HepG2 (cell line): ENCODE measurements around the gene CDKN1C. TPM values are rescaled to one million over a fixed set of nuclear protein-coding genes. Genes with fewer than 3 reads are reported as not detected.

Experiments
- BRCA1 ChIP-seq: sonication (generic); formaldehyde crosslinking; IDR thresholded peaks from 2 replicates; pipeline ENCODE4 v1.4.0; 2020; ENCODE audit warnings: missing genetic modification reagents
- HOXA9 ChIP-seq: sonication (generic); formaldehyde crosslinking; IDR thresholded peaks from 2 replicates; pipeline ENCODE4 v1.8.1; 2022; ENCODE audit warnings: missing genetic modification reagents, mild to moderate bottlenecking, moderate library complexity, borderline replicate concordance
- MTA3 ChIP-seq: sonication (generic); formaldehyde crosslinking; IDR thresholded peaks from 2 replicates; pipeline ENCODE4 v1.4.0; 2020; ENCODE audit warnings: missing genetic modification reagents
- MYC ChIP-seq: sonication (generic); formaldehyde crosslinking; IDR thresholded peaks from 2 replicates; pipeline ENCODE4 v1.9.0; 2021; ENCODE audit warnings: missing genetic modification reagents, borderline replicate concordance
- NCOA2 ChIP-seq: sonication (generic); formaldehyde crosslinking; IDR thresholded peaks from 2 replicates; pipeline ENCODE4 v1.8.0; 2022; ENCODE audit warnings: inconsistent platforms
- NFKB2 ChIP-seq: sonication (generic); formaldehyde crosslinking; IDR thresholded peaks from 2 replicates; pipeline ENCODE4 v1.4.0; 2020; ENCODE audit warnings: missing genetic modification reagents, borderline replicate concordance
- SIN3B ChIP-seq: fragments of 150-350 bp; IDR thresholded peaks from 2 replicates; pipeline ENCODE4 v1.6.1; 2014; ENCODE audit warnings: low read length
- SMARCC2 ChIP-seq: fragments of 450-650 bp; IDR thresholded peaks from 2 replicates; pipeline ENCODE4 v1.6.1; 2017; ENCODE audit warnings: antibody characterized with exemption, mild to moderate bottlenecking
- SP4 ChIP-seq: sonication (generic); formaldehyde crosslinking; IDR thresholded peaks from 2 replicates; pipeline ENCODE4 v1.8.1; 2023; ENCODE audit warnings: mild to moderate bottlenecking, missing genetic modification reagents
- TMF1 ChIP-seq: sonication (generic); formaldehyde crosslinking; IDR thresholded peaks from 2 replicates; pipeline ENCODE4 v1.8.1; 2022; ENCODE audit warnings: low read depth, missing genetic modification reagents
- ZBTB7B ChIP-seq: sonication (generic); formaldehyde crosslinking; IDR thresholded peaks from 2 replicates; pipeline ENCODE4 v1.4.0; 2020; ENCODE audit warnings: missing genetic modification reagents
- ZMAT3 ChIP-seq: sonication (generic); formaldehyde crosslinking; conservative IDR thresholded peaks from 2 replicates; pipeline ENCODE4 v1.7.0; 2021; ENCODE audit warnings: missing genetic modification reagents
- ZNF224 ChIP-seq: sonication (generic); formaldehyde crosslinking; IDR thresholded peaks from 2 replicates; pipeline ENCODE4 v1.5.0; 2020; ENCODE audit warnings: mild to moderate bottlenecking, missing genetic modification reagents
- ZNF317 ChIP-seq: sonication (generic); formaldehyde crosslinking; IDR thresholded peaks from 2 replicates; pipeline ENCODE4 v1.5.0; 2020; ENCODE audit warnings: mild to moderate bottlenecking, missing genetic modification reagents
- ZNF543 ChIP-seq: sonication (generic); formaldehyde crosslinking; IDR thresholded peaks from 2 replicates; pipeline ENCODE4 v1.4.0; 2020; ENCODE audit warnings: mild to moderate bottlenecking, missing genetic modification reagents
- ZNF577 ChIP-seq: sonication (generic); formaldehyde crosslinking; IDR thresholded peaks from 2 replicates; pipeline ENCODE4 v1.4.0; 2020; ENCODE audit warnings: mild to moderate bottlenecking, low read depth, missing genetic modification reagents, borderline replicate concordance
- ZNF687 ChIP-seq: sonication (generic); formaldehyde crosslinking; IDR thresholded peaks from 2 replicates; pipeline ENCODE4 v1.5.1; 2020; ENCODE audit warnings: mild to moderate bottlenecking, missing genetic modification reagents, moderate library complexity
- ZNF75D ChIP-seq: sonication (generic); formaldehyde crosslinking; IDR thresholded peaks from 2 replicates; pipeline ENCODE4 v1.8.1; 2023; ENCODE audit warnings: missing genetic modification reagents, mild to moderate bottlenecking, borderline replicate concordance
- ZNF776 ChIP-seq: sonication (generic); formaldehyde crosslinking; IDR thresholded peaks from 2 replicates; pipeline ENCODE4 v1.4.0; 2020; ENCODE audit warnings: mild to moderate bottlenecking, missing genetic modification reagents
- ZNF780A ChIP-seq: sonication (generic); formaldehyde crosslinking; IDR thresholded peaks from 2 replicates; pipeline ENCODE4 v1.8.0; 2022; ENCODE audit warnings: mild to moderate bottlenecking, missing genetic modification reagents, moderate library complexity
- ZNF784 ChIP-seq: sonication (generic); formaldehyde crosslinking; IDR thresholded peaks from 2 replicates; pipeline ENCODE4 v1.5.1; 2020; ENCODE audit warnings: missing genetic modification reagents, mild to moderate bottlenecking, borderline replicate concordance
- polyA plus RNA-seq, 8 experiments: library from polyadenylated mRNA; depleted of rRNA in 3 of 8; stranded (reverse) in 7 of 8; unstranded in 1 of 8; fragments of >200 nt; fragmentation: Illumina TruSeq in 4 of 8; extraction: Trizol in 4 of 8; gene quantifications; 2 replicates each; pipeline versions ENCODE4 v1.2.1 to v1.2.3, GENCODE V29; 2011 to 2016; ENCODE audit warnings: low read depth in 4 of 8, missing spikeins in 1 of 8, mixed read lengths in 1 of 8; ENCODE audit not compliant: insufficient read depth in 1 of 8
- total RNA-seq, 5 experiments: library from RNA; depleted of rRNA; stranded (reverse); fragments of >200 nt; fragmentation: Illumina TruSeq; extraction: Trizol; gene quantifications; 2 replicates each; pipeline ENCODE4 v1.2.3, GENCODE V29; 2016; ENCODE audit warnings: low read depth in 1 of 5
- TF ChIP-seq, protein P1 (sequence below): sonication (generic); formaldehyde crosslinking; IDR thresholded peaks from 2 replicates; pipeline ENCODE4 v1.8.0; 2022; ENCODE audit warnings: mild to moderate bottlenecking, missing genetic modification reagents, moderate library complexity
- TF ChIP-seq, protein P2 (sequence below): sonication (generic); formaldehyde crosslinking; IDR thresholded peaks from 2 replicates; pipeline ENCODE4 v1.8.0; 2022; ENCODE audit warnings: missing genetic modification reagents, mild to moderate bottlenecking, moderate library complexity, borderline replicate concordance

The CDKN1C gene
- total and polyA plus RNA-seq, 2 of the 13 experiments (the other 11 are each of a cell fraction or from before 2014, with no cell fraction given): not detected

DNA sequence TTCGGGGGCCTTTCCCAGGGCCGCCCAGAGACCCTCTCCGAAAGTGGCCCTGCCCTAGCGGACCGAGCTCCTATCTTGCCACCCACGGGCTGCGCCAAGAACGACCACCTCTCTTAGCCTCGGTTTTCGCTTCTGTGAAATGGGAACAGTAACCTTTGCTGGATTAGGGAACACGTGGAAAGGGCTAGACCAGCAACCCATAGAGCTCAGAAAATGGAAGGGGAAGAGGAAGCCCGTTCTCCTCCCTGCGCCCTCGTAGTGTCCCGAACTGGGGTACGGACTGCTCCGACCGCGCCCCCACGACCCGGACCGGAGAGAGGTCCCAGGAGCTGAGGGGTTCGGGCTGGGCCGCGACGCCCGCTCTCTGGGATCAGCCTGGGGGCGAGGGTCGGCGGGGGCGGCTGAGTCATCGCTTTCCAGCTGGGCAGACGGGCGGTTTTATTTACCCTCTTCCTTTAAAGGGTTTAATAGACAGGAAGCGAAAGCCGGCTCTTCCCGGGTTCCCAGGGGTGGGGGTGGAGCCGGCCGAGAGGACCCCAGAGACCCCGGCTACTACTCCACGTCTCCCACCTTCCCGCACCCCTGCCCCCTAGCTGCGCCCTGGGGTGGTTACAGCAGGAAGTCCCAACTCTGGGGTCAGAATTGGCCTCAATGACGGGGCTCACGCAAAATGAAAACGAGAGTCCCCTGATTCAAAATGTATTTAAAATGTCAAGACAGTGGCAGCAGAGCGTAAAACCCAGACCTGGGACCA, 44.6 kb upstream of the CDKN1C start (continued):
- TF ChIP-seq, protein P1, sequence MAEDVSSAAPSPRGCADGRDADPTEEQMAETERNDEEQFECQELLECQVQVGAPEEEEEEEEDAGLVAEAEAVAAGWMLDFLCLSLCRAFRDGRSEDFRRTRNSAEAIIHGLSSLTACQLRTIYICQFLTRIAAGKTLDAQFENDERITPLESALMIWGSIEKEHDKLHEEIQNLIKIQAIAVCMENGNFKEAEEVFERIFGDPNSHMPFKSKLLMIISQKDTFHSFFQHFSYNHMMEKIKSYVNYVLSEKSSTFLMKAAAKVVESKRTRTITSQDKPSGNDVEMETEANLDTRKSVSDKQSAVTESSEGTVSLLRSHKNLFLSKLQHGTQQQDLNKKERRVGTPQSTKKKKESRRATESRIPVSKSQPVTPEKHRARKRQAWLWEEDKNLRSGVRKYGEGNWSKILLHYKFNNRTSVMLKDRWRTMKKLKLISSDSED: no peak
- TF ChIP-seq NFKB2 (CRISPR knock-in tag) (peak; percentile 50; the same call in 1 of the 2 replicates), ZNF784 (CRISPR knock-in tag) (no peak), ZNF317 (CRISPR knock-in tag) (no peak), MYC (CRISPR knock-in tag) (no peak), MTA3 (CRISPR knock-in tag) (no peak), ZNF780A (CRISPR knock-in tag) (no peak), ZNF224 (CRISPR knock-in tag) (0 out of 2 replicates have a peak, but pooled peaks have one; percentile 41), ZNF687 (CRISPR knock-in tag) (peak; percentile 64; the same call in 1 of the 2 replicates), ZNF543 (no peak), ZBTB7B (CRISPR knock-in tag) (0 out of 2 replicates have a peak, but pooled peaks have one; percentile 8), NCOA2 (no peak), HOXA9 (CRISPR knock-in tag) (no peak), ZMAT3 (no peak), SP4 (CRISPR knock-in tag) (no peak), ZNF776 (CRISPR knock-in tag) (no peak), ZNF75D (CRISPR knock-in tag) (0 out of 2 replicates have a peak, but pooled peaks have one; percentile 62), BRCA1 (no peak), ZNF577 (no peak), SIN3B (no peak), SMARCC2 (no peak), TMF1 (no peak)
- TF ChIP-seq, protein P2, sequence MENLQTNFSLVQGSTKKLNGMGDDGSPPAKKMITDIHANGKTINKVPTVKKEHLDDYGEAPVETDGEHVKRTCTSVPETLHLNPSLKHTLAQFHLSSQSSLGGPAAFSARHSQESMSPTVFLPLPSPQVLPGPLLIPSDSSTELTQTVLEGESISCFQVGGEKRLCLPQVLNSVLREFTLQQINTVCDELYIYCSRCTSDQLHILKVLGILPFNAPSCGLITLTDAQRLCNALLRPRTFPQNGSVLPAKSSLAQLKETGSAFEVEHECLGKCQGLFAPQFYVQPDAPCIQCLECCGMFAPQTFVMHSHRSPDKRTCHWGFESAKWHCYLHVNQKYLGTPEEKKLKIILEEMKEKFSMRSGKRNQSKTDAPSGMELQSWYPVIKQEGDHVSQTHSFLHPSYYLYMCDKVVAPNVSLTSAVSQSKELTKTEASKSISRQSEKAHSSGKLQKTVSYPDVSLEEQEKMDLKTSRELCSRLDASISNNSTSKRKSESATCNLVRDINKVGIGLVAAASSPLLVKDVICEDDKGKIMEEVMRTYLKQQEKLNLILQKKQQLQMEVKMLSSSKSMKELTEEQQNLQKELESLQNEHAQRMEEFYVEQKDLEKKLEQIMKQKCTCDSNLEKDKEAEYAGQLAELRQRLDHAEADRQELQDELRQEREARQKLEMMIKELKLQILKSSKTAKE (CRISPR knock-in tag): no peak; the same call in 1 of the 2 replicates
